Adrenal gland (tissue), 12 donors: ENCODE data around the gene FAM200C. TPM values are rescaled to one million over a fixed set of nuclear protein-coding genes. Genes with fewer than 3 reads are reported as not detected.

Experiments used
- DNase-seq, 7 donors: peaks; one replicate each; pipeline ENCODE4 v3.0.0-alpha.2; 2019 to 2020
- H3K27ac ChIP-seq, 5 donors: fragments of 200-600 bp; sonication (generic) in 4 of 5; 1 replicate in 3 of 5; 2 replicates in 2 of 5; pipeline versions ENCODE4 v1.5.1 to v1.8.0; 2016 to 2020; ENCODE audit warnings: mild to moderate bottlenecking in 1 of 5
- H3K27me3 ChIP-seq: fragments of 200-600 bp; 2 replicates; pipeline ENCODE4 v1.8.0; 2021
- H3K36me3 ChIP-seq, 2 donors: fragments of 200-600 bp; replicated peaks in 1 of 2; 1 replicate in 1 of 2; 2 replicates in 1 of 2; pipeline versions ENCODE4 v1.5.1 to v1.8.0; 2018 to 2022
- H3K4me1 ChIP-seq, 2 donors: fragments of 200-600 bp; replicated peaks in 1 of 2; 1 replicate in 1 of 2; 2 replicates in 1 of 2; pipeline versions ENCODE4 v1.5.1 to v1.8.0; 2018 to 2021
- H3K4me3 ChIP-seq, 4 donors: fragments of 200-600 bp; sonication (generic) in 3 of 4; one replicate each; pipeline ENCODE4 v1.5.1; 2016 to 2018
- H3K9me3 ChIP-seq, 3 donors: fragments of 200-600 bp; sonication (generic) in 1 of 3; replicated peaks in 1 of 3; 1 replicate in 2 of 3; 2 replicates in 1 of 3; pipeline versions ENCODE4 v1.5.1 to v1.8.0; 2016 to 2021
- CTCF ChIP-seq, 6 experiments: fragments of 450-650 bp in 4 of 6; fragments of 200-600 bp in 2 of 6; sonication (generic) in 1 of 6; IDR thresholded peaks; 1 replicate in 5 of 6; 2 replicates in 1 of 6; pipeline versions ENCODE4 v1.5.1 to v1.8.0; 2016 to 2021; ENCODE audit warnings: antibody characterized with exemption in 6 of 6, mild to moderate bottlenecking in 2 of 6, moderate library complexity in 1 of 6
- POLR2A ChIP-seq, 2 donors: fragments of 450-650 bp; IDR thresholded peaks; one replicate each; pipeline ENCODE4 v1.6.1; 2017; ENCODE audit warnings: antibody characterized with exemption in 2 of 2, mild to moderate bottlenecking in 2 of 2, moderate library complexity in 1 of 2
- WGBS, 4 donors: extraction: QIAGEN DNeasy Blood & Tissue Kit in 2 of 4; methylation state at CpG; one replicate each; pipeline versions ENCODE4 v1.1.5 to v1.1.7; 2013 to 2017; 5-methylcytosine and 5-hydroxymethylcytosine counted together
- intact Hi-C, 2 donors: fragments of 100-400 bp; cut with DNase I; formaldehyde crosslinking; loops; one replicate each; pipeline versions ENCODE4 v1.14.1 to v1.15.0; 2022 to 2023
- polyA plus RNA-seq, 3 donors: library from polyadenylated mRNA; stranded (reverse); fragments of 200-250 nt in 2 of 3; fragments of 350-450 nt in 1 of 3; fragmentation: Illumina TruSeq in 1 of 3; extraction: RNeasy Lipid Tissue Mini Kit (QIAGEN cat#74804) in 1 of 3; gene quantifications; one replicate each; pipeline ENCODE4 v1.2.3, GENCODE V29; 2013 to 2014
- total RNA-seq, 9 donors: library from RNA; depleted of rRNA in 4 of 9; stranded (reverse); fragments of >200 nt in 4 of 9; fragments of 120-200 nt in 1 of 9; fragmentation: NEBNext Ultra II Directional in 1 of 9; extraction: Animal tissue kit (Norgen Biotek cat#: 25700) in 1 of 9; gene quantifications; one replicate each; pipeline versions ENCODE4 v1.1.0 to v1.2.4, GENCODE V29; 2013 to 2023
- donor health status: healthy with polysubstance abuse.
- donor health status: Bipolar disorder and iron deficiency.
- donor health status: DM: yes; HTN: yes; CAD: no.
- donor health status: DM: no; HTN: no; CAD: no.
- donor health status: DM: no; HTN: no; CAD: no.
- donor health status: DM: yes; HTN: yes; CAD: no.

Gene FAM200C
- total and polyA plus RNA-seq, 12 donors, result 0.42 to 9.0 (median 5.2) TPM

DNA sequence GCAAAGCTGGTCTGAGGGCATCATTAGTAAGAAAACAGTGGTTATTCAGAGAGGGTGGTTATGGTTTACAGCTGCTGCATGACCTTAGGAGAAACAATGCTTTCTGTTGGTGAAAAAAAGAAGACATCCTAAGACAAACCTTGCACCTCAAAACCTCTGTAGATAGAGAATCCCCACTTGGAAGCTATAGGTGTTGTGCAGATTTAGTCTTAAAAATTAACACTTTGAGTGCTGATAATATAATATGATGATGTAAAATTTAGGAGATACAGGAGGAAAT, 20.4 kb upstream of the FAM200C start:
- Histone ChIP-seq H3K27me3 (no peaks in the 10 kb centered on the region), H3K4me3 (no peak overlapping the region), H3K4me1 (peaks cover 12 to 33% of the 10 kb centered on the region in 2 donors), H3K27ac (peak overlapping the region in 2 of 5 donors; percentile 85 to 90), H3K9me3 (no peaks in the 10 kb centered on the region), H3K36me3 (no peaks in the 10 kb centered on the region)
- intact Hi-C loops, result no loop called here
- DNase-seq, result no peak
- TF ChIP-seq CTCF (IDR thresholded peaks at IDR 0.05), result no peak
- TF ChIP-seq POLR2A (IDR thresholded peaks at IDR 0.05), result no peak

- TF ChIP-seq CTCF (IDR thresholded peaks at IDR 0.05) (no peak), POLR2A (IDR thresholded peaks at IDR 0.05) (no peak)
- H3K4me1 ChIP-seq, result peaks cover 12 to 33% of the 10 kb centered on the region in 2 donors
- WGBS, 4 donors, result 32 to 41% (median 34%) methylated on average over 11 of the region's 11 CpGs
- no peak for DNase-seq
- H3K9me3 ChIP-seq, result no peaks in the 10 kb centered on the region
- H3K27me3 ChIP-seq, result no peaks in the 10 kb centered on the region
- H3K4me3 ChIP-seq, result peak overlapping the region in 2 of 4 donors; percentile 59 to 71
- H3K36me3 ChIP-seq, result peaks cover 0 to 3% of the 10 kb centered on the region in 2 donors
- intact Hi-C loops, result no loop called here
- peak overlapping the region; percentile 75 to 90 (median 85) for H3K27ac ChIP-seq
These were observed 19.8 kb upstream of the FAM200C start for GRCh38 chr5:160419458-160420330.

DNA sequence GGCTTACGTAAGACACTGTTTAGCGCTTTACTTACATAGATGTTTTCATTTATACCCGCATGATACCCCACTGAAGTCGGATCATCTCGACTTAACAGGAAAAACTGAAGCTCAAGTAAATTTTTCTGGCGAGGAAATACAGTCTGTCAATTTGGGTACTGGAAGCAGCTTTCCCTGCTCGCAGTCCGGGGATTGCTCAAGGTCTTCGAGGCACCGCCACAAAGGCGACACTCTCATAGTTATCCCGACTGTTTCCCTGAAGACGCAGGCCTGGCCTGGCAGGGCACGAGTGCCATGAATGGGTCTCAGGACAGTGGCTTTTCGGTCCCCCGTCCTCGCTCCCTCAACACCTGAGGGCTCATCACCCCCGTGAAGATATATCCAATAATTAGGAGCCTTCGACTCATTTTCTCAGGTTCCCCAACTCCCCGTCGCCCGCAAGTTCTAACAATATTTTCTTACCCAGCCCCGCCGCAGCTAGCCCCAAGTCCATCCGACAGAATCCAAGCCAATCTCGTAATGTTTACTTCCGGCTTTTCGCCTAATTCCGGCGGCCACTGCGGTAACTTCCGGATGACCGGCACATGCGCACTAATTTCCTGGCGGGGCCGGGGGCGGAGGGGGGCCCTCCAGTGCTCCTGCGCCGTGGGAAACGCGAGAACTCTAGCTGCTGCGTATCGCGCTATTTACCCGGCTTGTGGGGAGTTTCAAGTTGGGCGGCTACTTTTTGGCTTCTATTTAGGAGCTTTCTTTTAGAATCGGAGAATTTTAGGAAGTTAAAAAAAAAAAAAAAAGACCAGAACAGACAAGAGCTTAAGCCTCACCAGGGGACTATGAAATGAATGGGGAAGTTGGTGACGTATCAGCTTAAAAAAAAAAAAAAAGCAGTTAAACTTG, 19.0 kb upstream of the FAM200C start, which contains the start of gene SLU7:
Gene SLU7 (minus strand): TSS at position 521 of the 897 bp plus-strand sequence. CDS start 3,787 bp downstream, outside the sequence.
- TF ChIP-seq CTCF (IDR thresholded peaks at IDR 0.05), result no peak
- peak; percentile 18 to 81 for TF ChIP-seq POLR2A (IDR thresholded peaks at IDR 0.05)
- Histone ChIP-seq H3K4me3 (peak within 1 kb of the TSS in 3 of 4 donors; percentile 59 to 74 (median 71)), H3K4me1 (peaks cover 12 to 33% of the 10 kb centered on the region in 2 donors), H3K36me3 (peaks cover 0 to 12% of the 10 kb centered on the region in 2 donors), H3K27ac (peak within 1 kb of the TSS; percentile 75 to 90 (median 85)), H3K27me3 (no peaks in the 10 kb centered on the region), H3K9me3 (no peaks in the 10 kb centered on the region)
- intact Hi-C loops, result no loop called here
- 0 to 1% (median 1%) methylated on average over 47 to 48 of the region's 48 CpGs for WGBS, 4 donors
- DNase-seq, result peak; percentile 95 to 98 (median 96)

DNA sequence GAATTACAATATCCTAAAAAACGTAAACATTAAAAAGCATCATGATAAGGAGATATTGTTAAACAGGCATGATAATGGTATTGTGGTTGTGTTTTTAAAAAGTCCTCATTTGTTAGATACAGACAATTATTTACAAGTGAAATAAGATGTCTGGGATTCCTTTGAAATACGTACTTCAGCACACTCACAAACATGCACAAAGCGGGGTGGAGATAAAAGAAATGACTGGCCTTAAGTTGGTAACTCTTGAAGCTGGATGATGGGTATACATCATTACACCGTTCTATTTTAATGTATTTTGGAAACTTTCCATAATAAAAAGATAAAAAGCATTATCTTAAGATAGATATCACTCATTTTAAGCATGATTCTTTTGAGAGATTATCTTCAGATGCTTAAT, 1.0 kb downstream of the FAM200C start:
- no peak for TF ChIP-seq CTCF (IDR thresholded peaks at IDR 0.05)
- TF ChIP-seq POLR2A (IDR thresholded peaks at IDR 0.05), result no peak
- H3K36me3 ChIP-seq, result peaks cover 0 to 24% of the 10 kb centered on the region in 2 donors
- WGBS, 4 donors, result 49 to 57% (median 51%) methylated on average over 4 of the region's 4 CpGs
- intact Hi-C loops, result no loop called here
- H3K4me3 ChIP-seq, result peak overlapping the region in 1 of 4 donors; percentile 82
- DNase-seq, result no peak
- H3K4me1 ChIP-seq, result peaks cover 0 to 19% of the 10 kb centered on the region in 2 donors
- no peak overlapping the region for H3K27ac ChIP-seq
- no peaks in the 10 kb centered on the region for H3K9me3 ChIP-seq
- H3K27me3 ChIP-seq, result no peaks in the 10 kb centered on the region
